NCI-H69 (cell line): ENCODE results near the gene KRTAP1-4.
"Not testable (repeated sequence)": the region's sequence is repeated elsewhere in the genome, so short reads cannot be mapped to it uniquely, and the experiment has no call there.

ENCODE experiments used
- DNase-seq: peaks from one replicate; lab custom pipeline; 2025; lab: John Stamatoyannopoulos, UW

Gene KRTAP1-4, protein sequence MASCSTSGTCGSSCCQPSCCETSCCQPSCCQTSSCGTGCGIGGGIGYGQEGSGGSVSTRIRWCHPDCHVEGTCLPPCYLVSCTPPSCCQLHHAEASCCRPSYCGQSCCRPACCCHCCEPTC

DNA sequence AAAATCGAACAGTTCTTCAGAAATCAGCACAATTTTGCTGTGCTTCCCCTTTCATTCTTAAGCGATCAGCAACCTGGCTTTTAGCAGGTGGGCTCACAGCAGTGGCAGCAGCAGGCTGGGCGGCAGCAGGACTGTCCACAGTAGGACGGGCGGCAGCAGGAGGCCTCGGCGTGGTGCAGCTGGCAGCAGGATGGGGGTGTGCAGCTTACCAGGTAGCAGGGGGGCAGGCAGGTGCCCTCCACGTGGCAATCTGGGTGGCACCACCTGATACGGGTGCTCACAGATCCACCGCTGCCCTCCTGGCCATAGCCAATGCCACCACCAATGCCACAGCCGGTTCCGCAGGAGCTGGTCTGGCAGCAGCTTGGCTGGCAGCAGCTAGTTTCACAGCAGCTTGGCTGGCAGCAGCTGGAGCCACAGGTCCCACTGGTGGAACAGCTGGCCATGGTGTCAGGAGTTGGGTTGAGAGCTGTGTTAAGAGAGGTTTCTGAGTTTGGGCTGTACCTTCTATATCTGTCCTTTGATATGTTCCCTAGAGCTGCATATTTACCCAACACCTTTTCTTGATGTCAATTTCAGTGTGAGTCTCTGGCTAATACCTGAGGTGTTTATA, at the start of gene KRTAP1-4:
KRTAP1-4 (minus strand) TSS at position 563 of the 613 bp plus-strand sequence; CDS start at position 446, 117 bp downstream.
- peak; percentile 53 for DNase-seq

GRCh38 chr17:41076788-41077187, 46.8 kb upstream of the KRTAP1-4 start:
- DNase-seq: no peak

- no peak for DNase-seq
Observed at GRCh38 chr17:41073676-41074075, 43.7 kb upstream of the KRTAP1-4 start.

DNA sequence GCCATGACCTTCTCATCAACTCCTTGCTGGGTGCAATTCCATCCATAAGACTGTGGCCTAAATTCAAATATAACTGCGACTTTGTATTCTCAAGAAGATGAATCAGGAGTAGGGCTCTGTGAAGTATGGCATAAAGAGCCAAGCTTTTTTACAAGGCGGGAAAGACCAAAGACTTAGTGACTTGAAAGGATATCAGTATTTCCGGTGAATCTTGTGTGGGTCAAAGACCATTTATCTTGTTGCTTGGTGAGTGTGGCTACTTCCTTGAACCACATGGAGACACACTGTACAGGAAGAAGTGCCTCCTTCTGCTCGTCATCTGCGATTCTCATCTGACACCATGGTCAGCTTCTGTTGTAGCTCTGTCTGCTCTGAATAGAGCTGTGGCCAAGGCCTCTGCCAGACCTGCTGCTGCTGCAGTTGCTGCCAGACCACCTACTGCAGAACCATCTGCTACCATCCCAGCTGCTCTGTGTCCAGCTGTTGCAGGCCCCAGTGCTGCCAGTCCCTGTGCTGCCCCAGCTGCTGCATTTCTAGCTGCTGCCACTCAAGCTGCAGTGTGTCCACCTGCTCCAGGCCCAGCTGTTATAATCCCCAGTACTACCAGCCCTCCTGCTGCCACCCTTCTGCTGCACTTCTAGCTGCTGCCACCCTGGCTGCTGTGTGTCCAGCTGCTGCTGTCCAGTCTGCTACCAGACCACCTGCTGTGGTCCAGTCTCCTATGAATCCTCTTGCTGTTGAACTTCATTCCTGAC, 41.8 kb upstream of the KRTAP1-4 start:
- peak; percentile 62 for DNase-seq

DNA sequence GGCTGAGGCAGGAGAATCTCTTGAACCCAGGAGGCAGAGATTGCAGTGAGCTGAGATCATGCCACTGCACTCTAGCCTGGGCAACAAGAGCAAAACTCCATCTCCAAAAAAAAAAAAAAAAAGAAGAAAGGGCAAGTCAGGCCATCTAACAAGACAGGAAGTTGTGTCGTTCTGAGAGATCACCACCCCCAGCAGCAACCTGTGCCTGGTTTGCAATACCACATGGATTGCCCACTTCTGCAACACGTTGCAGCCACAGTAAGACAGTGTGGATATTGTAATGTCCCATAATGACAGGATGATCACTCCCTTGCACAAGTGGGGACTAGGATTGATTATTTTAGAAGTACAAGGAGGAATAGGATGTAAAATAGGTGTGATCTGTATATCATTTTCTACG, 39.0 kb upstream of the KRTAP1-4 start:
- no peak for DNase-seq

DNA sequence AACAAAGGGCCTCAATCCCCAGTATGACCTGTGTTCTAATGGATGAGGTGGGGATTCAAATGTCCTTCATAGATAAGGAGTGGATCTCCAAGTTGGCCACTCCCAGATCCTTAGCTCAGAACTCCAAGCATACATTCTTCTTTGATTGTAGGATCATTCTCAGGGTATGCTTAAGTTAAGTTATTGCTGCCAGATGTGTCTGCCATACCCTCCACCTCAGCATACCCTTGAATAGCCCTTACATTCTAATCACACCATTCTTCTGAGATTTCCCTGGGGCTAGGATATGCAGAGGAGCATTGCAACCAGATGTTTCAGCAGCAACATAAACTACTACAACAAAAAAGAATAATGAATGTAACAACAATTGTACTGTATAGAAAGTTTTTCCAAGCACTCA, 37.3 kb upstream of the KRTAP1-4 start:
- DNase-seq: no peak

DNA sequence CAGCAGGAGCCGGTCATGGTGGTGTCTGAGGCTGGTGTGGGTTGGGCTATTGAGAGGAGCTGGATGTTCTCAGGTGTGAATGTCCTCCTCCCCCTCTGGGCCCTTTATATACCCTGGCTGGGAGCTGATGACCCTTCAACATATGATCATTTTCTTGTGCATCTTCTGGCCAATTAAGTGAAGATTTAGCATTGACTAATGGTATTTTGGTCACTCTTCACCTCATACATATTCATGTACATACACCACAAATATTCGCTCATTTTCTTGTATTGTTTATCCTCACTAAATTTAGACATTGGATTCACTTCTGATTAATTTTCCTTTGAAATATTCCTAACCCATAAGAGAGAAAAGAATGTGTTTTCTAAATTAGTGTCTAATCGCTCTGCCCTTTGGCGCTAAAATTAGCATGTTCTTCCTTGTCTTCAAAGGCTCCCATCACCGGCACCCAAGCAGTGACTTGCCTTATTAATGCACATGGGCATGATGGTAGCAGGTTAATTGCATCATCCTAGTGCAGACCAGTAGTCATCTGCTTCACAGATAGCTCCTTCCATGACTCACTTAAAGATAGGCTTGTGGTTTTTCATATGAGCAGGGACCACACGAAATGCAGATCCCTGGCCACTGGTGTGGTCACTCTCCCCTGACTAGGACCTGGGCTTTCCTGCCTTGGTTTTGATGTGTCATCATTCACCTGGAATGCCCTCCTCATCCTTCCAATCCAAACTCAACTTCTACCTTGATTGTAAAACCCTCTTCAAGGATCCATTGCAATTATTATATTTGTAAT, 36.0 kb upstream of the KRTAP1-4 start, which contains the start of gene KRTAP2-4:
KRTAP2-4 (minus strand) TSS at position 51 of the 796 bp plus-strand sequence; CDS start at position 17, 34 bp downstream.
- no peak for DNase-seq

GRCh38 chr17:41065016-41065689, 35.2 kb upstream of the KRTAP1-4 start:
- DNase-seq: not testable (repeated sequence)

DNA sequence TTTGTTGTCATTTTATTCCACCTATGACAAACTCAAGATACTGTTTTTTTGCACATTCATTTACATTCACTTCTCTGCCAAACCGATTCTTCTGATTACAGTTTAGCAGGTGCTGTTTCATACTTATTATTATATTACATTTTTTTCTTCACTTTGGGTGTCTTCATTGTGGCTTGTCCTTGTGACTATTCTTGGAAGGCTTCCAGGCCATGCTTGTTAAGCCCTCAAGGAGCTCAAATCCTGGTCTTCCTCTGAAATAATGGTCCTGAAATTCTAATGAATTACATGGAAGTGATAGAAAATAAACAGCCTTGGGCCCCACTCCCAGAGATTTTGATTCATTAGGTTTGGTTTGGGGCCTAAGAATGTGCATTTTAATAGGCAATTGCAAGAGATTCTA, 34.3 kb upstream of the KRTAP1-4 start:
- DNase-seq: no peak

DNA sequence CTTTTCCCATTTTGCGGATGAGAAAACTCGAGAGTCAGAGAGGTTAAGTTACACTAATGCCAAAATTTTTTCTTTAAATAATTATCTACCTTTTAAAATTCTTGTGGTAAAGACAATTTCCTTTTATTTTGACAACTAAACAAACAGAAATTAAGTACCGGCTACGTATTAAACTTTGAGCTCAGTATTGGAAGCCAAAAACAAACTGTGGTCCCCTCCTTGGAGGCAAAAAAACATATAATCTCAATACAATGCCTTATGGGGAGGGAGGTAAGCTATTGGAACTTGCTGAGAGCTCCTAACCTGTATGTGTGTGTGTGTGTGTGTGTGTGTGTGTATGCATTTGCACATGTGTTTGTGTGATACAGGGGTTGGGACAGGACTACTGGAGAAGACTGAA, 33.5 kb upstream of the KRTAP1-4 start:
- DNase-seq: no peak

GRCh38 chr17:41061964-41062363, 32.0 kb upstream of the KRTAP1-4 start:
- DNase-seq: no peak

GRCh38 chr17:41060052-41060604, 30.1 kb upstream of the KRTAP1-4 start, which contains the start of gene KRTAP2-3:
TSS of gene KRTAP2-3 (minus strand) at chr17:41060114. CDS start at chr17:41060050, 64 bp downstream.
- no peak for DNase-seq

DNA sequence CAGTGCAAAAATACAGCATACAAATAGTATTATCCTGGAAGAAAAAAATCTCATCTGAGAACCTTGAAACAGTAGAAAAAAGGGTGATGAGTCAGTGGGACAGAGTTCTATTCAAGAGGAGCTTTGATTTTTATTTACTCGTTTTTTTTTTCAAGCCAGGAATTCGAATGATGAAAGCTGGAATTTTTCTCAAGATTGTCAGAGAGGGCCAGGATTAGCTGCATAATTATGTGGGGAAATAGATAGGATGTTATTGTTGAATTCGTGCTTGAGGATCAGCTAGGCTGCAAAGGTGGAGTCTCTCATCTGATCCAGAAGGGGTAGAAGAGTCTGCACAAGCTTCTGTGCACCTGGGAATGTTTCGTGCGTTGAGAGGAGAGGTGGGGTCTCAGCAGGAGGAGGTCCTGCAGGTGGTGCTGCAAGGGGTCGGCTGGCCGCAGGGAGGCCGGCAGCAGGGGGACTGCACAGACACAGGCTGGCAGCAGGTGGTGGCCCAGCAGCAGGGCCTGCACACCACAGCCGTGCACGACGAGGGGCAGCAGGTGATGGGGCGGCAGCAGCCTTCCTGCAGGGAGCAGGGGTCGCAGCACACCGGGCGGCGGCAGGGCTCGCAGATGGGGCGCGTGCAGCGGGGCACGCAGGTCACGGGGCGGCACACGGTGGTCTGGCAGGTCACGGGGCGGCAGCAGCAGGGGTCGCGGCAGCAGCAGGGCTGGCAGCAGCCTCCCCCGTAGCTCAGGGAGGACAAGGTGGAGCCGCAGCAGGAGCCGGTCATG, 29.5 kb upstream of the KRTAP1-4 start:
- DNase-seq: peak; percentile 6

- DNase-seq: no peak
Observed at GRCh38 chr17:41058741-41059140, 28.7 kb upstream of the KRTAP1-4 start.

GRCh38 chr17:41057547-41057946, 27.6 kb upstream of the KRTAP1-4 start:
- DNase-seq: no peak

DNA sequence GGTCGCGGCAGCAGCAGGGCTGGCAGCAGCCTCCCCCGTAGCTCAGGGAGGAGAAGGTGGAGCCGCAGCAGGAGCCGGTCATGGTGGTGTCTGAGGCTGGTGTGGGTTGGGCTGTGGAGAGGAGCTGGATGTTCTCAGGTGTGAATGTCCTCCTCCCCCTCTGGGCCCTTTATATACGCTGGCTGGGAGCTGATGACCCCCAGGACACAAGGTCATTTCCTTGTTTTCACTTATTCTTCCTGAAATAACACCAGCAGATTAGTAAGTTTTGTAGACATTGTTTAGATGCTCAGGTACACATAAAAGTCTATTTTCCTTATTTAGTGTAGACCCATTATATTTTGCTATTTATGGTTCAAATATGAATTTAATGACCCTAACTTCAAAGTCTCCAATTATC, 25.1 kb upstream of the KRTAP1-4 start, which contains the start of gene KRTAP2-2:
KRTAP2-2 (minus strand) TSS at position 101 of the 400 bp plus-strand sequence; CDS start at position 82, 19 bp downstream.
- DNase-seq: not testable (repeated sequence)

DNA sequence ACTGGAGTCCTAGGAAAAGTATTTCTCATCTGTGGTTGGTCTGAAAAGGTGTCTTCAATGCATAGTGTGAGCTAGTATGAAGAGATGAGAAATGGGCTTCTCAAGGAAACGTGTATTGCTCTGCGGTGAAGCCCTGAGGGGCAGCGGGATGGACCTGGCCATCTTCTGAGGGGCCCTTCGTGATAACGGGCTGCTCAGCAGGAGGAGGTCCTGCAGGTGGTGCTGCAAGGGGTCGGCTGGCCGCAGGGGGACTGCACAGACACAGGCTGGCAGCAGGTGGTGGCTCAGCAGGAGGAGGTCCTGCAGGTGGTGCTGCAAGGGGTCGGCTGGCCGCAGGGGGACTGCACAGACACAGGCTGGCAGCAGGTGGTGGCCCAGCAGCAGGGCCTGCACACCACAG, 24.6 kb upstream of the KRTAP1-4 start:
- DNase-seq: not testable (repeated sequence)

DNA sequence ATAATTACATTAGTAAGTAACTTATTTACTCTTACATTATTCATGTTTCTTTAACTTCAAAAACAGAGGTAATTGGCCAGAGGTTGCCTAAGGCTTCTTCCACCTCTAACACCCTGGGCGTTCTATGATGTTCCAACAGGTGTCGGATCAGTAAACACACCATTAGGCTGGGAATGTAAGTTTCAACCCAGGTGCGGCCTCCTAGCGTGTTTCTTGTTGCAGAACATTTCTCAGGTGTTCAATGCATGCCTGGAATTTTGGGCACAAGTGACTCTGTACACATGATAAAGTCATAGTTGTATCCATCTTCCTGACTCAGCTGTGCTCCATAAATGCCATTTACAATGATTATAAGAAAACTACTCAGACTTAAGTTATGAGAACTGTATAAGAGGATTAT, 24.0 kb upstream of the KRTAP1-4 start:
- no peak for DNase-seq

- no peak for DNase-seq
Observed at GRCh38 chr17:41052566-41052965, 22.6 kb upstream of the KRTAP1-4 start.

DNA sequence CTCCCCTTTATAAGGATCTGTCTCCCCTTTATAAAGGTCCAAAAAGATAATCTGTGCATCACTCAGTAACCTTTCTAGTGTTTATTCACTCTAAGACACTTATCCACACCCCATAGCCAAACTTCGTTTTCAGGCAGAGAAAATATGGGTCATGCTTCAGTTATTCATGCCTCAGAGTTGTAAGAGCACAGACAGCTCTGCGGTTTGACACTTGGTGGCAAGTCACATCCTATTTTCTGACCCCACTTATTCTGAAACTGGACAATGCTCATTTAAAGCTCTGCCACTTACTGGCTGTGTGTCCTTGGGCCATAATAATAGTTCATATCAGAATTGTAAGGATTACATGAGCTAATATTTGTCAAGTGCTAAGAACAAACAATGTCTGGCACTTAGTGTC, 19.1 kb upstream of the KRTAP1-4 start:
- DNase-seq: no peak
